Heart right ventricle (tissue), 16 donors: ENCODE results near the gene TTLL5. TPM values are rescaled to one million over a fixed set of nuclear protein-coding genes. Genes with fewer than 3 reads are reported as not detected.

ENCODE experiments used
- ATAC-seq, 8 donors: fragments of 200-7000 bp; cut with Tn5 transposase; one replicate each; pipeline ENCODE4 v1.9.1; 2020; ENCODE audit warnings: mild to moderate bottlenecking in 8 of 8, moderate library complexity in 8 of 8, moderate number of reproducible peaks in 1 of 8
- DNase-seq, 2 donors: peaks; one replicate each; pipeline ENCODE4 v3.0.0-alpha.2; 2020
- H3K27ac ChIP-seq, 10 donors: fragments of 200-600 bp; sonication (generic) in 2 of 10; one replicate each; pipeline versions ENCODE4 v1.5.0 to v1.8.0; 2020 to 2022; ENCODE audit warnings: mild to moderate bottlenecking in 3 of 10
- H3K27me3 ChIP-seq, 7 donors: fragments of 200-600 bp; one replicate each; pipeline ENCODE4 v1.8.0; 2021 to 2022; ENCODE audit warnings: mild to moderate bottlenecking in 2 of 7
- H3K36me3 ChIP-seq, 9 donors: fragments of 200-600 bp; sonication (generic) in 1 of 9; one replicate each; pipeline versions ENCODE4 v1.5.0 to v1.8.0; 2020 to 2022; ENCODE audit warnings: mild to moderate bottlenecking in 2 of 9
- H3K4me1 ChIP-seq, 9 donors: fragments of 200-600 bp; sonication (generic) in 1 of 9; one replicate each; pipeline versions ENCODE4 v1.5.0 to v1.8.0; 2020 to 2022; ENCODE audit warnings: mild to moderate bottlenecking in 4 of 9
- H3K4me3 ChIP-seq, 10 donors: fragments of 200-600 bp; sonication (generic) in 2 of 10; one replicate each; pipeline versions ENCODE4 v1.5.0 to v1.8.0; 2020 to 2022; ENCODE audit warnings: mild to moderate bottlenecking in 7 of 10, moderate library complexity in 2 of 10
- H3K9me3 ChIP-seq, 11 donors: fragments of 200-600 bp in 10 of 11; sonication (generic) in 2 of 11; one replicate each; pipeline versions ENCODE4 v1.5.0 to v1.8.0; 2013 to 2022; ENCODE audit warnings: mild to moderate bottlenecking in 2 of 11, control low read depth in 1 of 11, moderate library complexity in 1 of 11
- WGBS, 2 donors: extraction: QIAGEN DNeasy Blood & Tissue Kit; methylation state at CpG; one replicate each; pipeline ENCODE4 v1.1.7; 2013; ENCODE audit warnings: inconsistent platforms in 1 of 2; 5-methylcytosine and 5-hydroxymethylcytosine counted together
- intact Hi-C, 10 donors: fragments of 100-400 bp; cut with DNase I; formaldehyde crosslinking; loops; one replicate each; pipeline versions ENCODE4 v1.11.1 to v1.14.2; 2022
- polyA plus RNA-seq, 2 donors: library from polyadenylated mRNA; stranded (reverse); fragments of 200-250 nt; gene quantifications; one replicate each; pipeline ENCODE4 v1.2.3, GENCODE V29; 2013
- total RNA-seq, 10 donors: library from RNA; stranded (reverse); fragmentation: NEBNext Ultra II Directional in 3 of 10; extraction: Animal tissue kit (Norgen Biotek cat#: 25700) in 3 of 10; gene quantifications; one replicate each; pipeline versions ENCODE4 v1.2.1 to v1.2.4, GENCODE V29; 2021 to 2023
- TF ChIP-seq, protein P1 (sequence below), 9 donors: fragments of 200-600 bp; sonication (generic) in 2 of 9; IDR thresholded peaks; one replicate each; pipeline versions ENCODE4 v1.5.0 to v1.8.0; 2021 to 2022; ENCODE audit warnings: antibody characterized with exemption in 9 of 9, mild to moderate bottlenecking in 5 of 9, moderate library complexity in 1 of 9
- donor health status: Arrhythmogenic right ventricular cardiomyopathy.
- donor health status: ischemic (EF 13 %, LVEDD 7.1; RV severe dilation, severe dysfunction).
- donor health status: healthy with polysubstance abuse.
- donor health status: DM: no; HTN: yes; CAD: no.
- donor health status: DM: no; HTN: no; CAD: no.
- donor health status: ischemic (EF 25% LVEDD 6.9; RV normal size, moderate dysfunction).
- donor health status: ischemic (EF 25% LVEDD 5.7; RV mildly dilated, moderate dysfunction).
- donor health status: healthy.
- donor health status: DM: yes; HTN: yes; CAD: no.
- donor health status: Ischemic cardiomyopathy.
- donor health status: ischemic (EF 35%, LVEDD 5.7; RV mildly dilated, moderate dysfunction).
- donor health status: nonischemic (EF 11% LVEDD 7.7; RV severe dilation, severe dysfunction).
- donor health status: DM: yes; HTN: yes; CAD: no.
- donor health status: PGD.
- donor health status: ischemic (EF 29% LVEDD 5.4; RV normal size, mild dysfunction).
- donor health status: nonischemic (EF 23%, LVEDD 6.1; RV moderate dilation, normal function).

Gene TTLL5
- total and polyA plus RNA-seq, 12 donors: 5.6 to 24.7 (median 17.6) TPM

DNA sequence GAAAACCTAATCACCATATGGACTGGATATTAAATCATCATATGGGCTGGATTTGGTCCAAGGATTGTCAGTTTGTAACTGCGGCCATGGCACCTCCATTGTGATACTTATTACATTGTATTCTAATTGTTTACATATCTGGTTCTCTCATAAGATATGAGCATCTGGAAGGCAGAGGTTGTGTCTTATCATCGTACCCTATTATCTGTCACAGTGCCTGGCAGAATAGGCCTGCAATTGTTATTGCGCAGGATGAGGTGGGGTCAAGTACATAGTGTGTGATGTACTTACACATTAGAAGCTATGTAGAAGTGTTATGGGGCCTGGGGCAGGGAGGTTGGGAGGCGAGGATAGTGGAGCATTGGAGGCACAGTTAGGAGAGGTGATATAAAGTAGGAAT lies 329.3 kb downstream of the TTLL5 start:
- Histone ChIP-seq H3K4me1 (peaks cover 2 to 76% (median 45%) of the 10 kb centered on the region in 9 donors), H3K36me3 (peaks cover 0 to 60% (median 0%) of the 10 kb centered on the region in 9 donors), H3K9me3 (no peaks in the 10 kb centered on the region), H3K27ac (peak overlapping the region in 5 of 10 donors; percentile 48 to 84 (median 74)), H3K4me3 (no peak overlapping the region), H3K27me3 (no peaks in the 10 kb centered on the region)
- 93 to 96% methylated on average over 4 of the region's 4 CpGs for WGBS, 2 donors
- DNase-seq: no peak
- intact Hi-C loops: no loop called here
- ATAC-seq: no peak
- TF ChIP-seq, protein P1, sequence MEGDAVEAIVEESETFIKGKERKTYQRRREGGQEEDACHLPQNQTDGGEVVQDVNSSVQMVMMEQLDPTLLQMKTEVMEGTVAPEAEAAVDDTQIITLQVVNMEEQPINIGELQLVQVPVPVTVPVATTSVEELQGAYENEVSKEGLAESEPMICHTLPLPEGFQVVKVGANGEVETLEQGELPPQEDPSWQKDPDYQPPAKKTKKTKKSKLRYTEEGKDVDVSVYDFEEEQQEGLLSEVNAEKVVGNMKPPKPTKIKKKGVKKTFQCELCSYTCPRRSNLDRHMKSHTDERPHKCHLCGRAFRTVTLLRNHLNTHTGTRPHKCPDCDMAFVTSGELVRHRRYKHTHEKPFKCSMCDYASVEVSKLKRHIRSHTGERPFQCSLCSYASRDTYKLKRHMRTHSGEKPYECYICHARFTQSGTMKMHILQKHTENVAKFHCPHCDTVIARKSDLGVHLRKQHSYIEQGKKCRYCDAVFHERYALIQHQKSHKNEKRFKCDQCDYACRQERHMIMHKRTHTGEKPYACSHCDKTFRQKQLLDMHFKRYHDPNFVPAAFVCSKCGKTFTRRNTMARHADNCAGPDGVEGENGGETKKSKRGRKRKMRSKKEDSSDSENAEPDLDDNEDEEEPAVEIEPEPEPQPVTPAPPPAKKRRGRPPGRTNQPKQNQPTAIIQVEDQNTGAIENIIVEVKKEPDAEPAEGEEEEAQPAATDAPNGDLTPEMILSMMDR (IDR thresholded peaks at IDR 0.05): no peak

DNA sequence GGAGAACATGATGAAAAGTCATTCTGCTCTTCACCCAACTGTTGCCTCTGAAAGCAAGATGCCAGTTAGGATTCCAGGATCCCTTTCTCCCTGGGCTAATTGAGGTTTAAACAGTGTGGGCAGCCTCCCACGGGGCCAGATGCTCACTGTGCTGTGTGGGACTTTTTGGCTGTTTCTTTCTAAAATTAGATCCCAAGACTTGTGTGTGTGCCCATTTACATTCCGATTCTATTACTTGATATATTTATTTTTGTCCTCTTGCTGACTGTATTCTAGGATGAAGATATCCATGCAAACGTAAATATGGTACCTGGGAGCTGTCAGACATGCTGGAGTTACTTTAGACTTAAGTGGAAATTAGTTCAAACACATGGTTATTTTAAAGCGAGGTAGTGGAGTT lies 330.7 kb downstream of the TTLL5 start:
- no peaks in the 10 kb centered on the region for H3K9me3 ChIP-seq
- TF ChIP-seq, protein P1 (IDR thresholded peaks at IDR 0.05): no peak
- H3K27ac ChIP-seq: peak overlapping the region in 5 of 10 donors; percentile 57 to 89 (median 87)
- no peaks in the 10 kb centered on the region for H3K27me3 ChIP-seq
- no peak overlapping the region for H3K4me3 ChIP-seq
- ATAC-seq: peak in 5 of 8 donors; percentile 7 to 40 (median 33)
- intact Hi-C loops: no loop called here
- H3K4me1 ChIP-seq: peaks cover 2 to 80% (median 40%) of the 10 kb centered on the region in 9 donors
- no peak for DNase-seq
- peaks cover 0 to 66% (median 0%) of the 10 kb centered on the region in 9 donors for H3K36me3 ChIP-seq
- 43 to 56% methylated on average over 4 of the region's 4 CpGs for WGBS, 2 donors

DNA sequence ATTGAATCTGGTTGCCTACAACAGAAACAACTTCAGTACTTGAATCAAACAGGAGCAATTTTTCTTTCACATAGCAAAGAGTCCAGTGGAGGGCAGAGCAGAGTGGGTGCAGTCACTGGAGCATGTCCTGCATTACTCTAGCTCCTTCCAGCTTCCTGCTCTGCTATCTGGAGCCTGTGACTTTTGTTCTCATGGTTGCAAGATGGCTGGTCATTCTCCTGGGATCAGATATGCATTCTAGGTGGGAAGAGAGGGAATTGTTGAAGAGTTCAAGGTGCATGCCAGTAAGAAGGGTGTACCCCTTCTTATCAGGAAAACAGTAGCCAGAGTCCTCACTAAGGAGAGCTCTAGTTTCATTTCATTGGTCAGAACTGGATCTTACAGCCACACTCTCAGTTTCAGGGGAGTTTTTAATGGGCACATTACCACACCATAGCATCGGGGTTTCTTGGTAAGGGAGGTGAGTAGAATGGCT lies 332.6 kb downstream of the TTLL5 start:
- Histone ChIP-seq H3K9me3 (no peaks in the 10 kb centered on the region), H3K36me3 (peaks cover 0 to 84% (median 0%) of the 10 kb centered on the region in 9 donors), H3K4me3 (no peak overlapping the region), H3K27me3 (no peaks in the 10 kb centered on the region), H3K4me1 (peaks cover 2 to 74% (median 32%) of the 10 kb centered on the region in 9 donors), H3K27ac (peak overlapping the region in 5 of 10 donors; percentile 80 to 89 (median 87))
- TF ChIP-seq, protein P1 (IDR thresholded peaks at IDR 0.05): peak in 3 of 9 donors; percentile 15 to 32 (median 25)
- intact Hi-C loops: no loop called here
- 93 to 95% methylated on average over 1 of the region's 1 CpG for WGBS, 2 donors
- DNase-seq: no peak
- ATAC-seq: no peak

DNA sequence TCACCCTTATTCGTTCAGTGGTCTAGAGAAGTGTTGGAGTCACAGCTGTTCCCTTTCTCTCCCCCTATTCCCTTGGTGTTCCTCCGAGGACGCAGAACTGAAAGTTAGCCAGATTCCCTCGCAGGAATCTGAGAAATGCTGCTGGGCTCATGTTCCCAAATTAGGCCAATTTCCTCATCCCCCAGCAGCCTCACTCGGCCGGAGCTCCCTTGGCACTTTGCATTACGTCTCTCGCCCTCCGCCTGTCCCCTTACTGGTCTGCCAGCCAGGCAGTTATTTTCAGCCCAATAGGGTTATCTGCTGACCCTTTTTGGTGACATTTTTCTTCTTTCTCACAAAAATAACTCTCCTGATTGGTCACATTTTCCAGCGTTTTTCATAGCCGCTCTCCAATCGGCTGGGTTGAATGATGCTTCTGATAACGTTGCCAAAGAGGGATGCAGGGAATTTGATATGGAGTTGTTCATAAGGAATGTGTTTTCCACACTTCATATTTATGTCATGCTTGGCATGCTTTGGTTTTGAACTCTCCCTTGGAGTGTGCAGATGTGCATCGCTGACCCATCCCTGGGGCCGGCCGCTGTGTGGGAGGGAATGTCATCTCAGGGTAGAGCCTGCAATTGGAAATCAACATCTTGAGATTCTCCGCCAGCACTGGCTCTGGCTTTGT lies 334.5 kb downstream of the TTLL5 start:
- H3K27me3 ChIP-seq: no peaks in the 10 kb centered on the region
- WGBS, 2 donors: 36 to 38% methylated on average over 17 of the region's 17 CpGs
- H3K36me3 ChIP-seq: peaks cover 0 to 83% (median 3%) of the 10 kb centered on the region in 9 donors
- intact Hi-C loops: no loop called here
- no peaks in the 10 kb centered on the region for H3K9me3 ChIP-seq
- TF ChIP-seq, protein P1 (IDR thresholded peaks at IDR 0.05): no peak
- H3K4me3 ChIP-seq: peak overlapping the region in 4 of 10 donors; percentile 6 to 23 (median 22)
- peaks cover 2 to 70% (median 31%) of the 10 kb centered on the region in 9 donors for H3K4me1 ChIP-seq
- H3K27ac ChIP-seq: peak overlapping the region; percentile 38 to 89 (median 74)
- ATAC-seq (peak; percentile 75 to 93 (median 90)), DNase-seq (peak; percentile 62 to 84)
